GM10266 (cell line): ENCODE data around the gene LIPT1.

Source experiments
- DNase-seq: peaks from one replicate; pipeline ENCODE4 v3.0.0; 2012; ENCODE audit errors: extremely low spot score
- CTCF ChIP-seq: IDR thresholded peaks from 2 replicates; pipeline ENCODE4 v1.5.1; 2012; ENCODE audit warnings: mild to moderate bottlenecking, low read depth; ENCODE audit not compliant: control insufficient read depth, insufficient read depth; ENCODE audit errors: missing control alignments

Gene LIPT1

GRCh38 chr2:99198103-99198841 is 43.5 kb downstream of the LIPT1 start:
- no peak for DNase-seq
- no peak for TF ChIP-seq CTCF

GRCh38 chr2:99200076-99200800 is 45.5 kb downstream of the LIPT1 start:
- no peak for TF ChIP-seq CTCF
- no peak for DNase-seq

DNA sequence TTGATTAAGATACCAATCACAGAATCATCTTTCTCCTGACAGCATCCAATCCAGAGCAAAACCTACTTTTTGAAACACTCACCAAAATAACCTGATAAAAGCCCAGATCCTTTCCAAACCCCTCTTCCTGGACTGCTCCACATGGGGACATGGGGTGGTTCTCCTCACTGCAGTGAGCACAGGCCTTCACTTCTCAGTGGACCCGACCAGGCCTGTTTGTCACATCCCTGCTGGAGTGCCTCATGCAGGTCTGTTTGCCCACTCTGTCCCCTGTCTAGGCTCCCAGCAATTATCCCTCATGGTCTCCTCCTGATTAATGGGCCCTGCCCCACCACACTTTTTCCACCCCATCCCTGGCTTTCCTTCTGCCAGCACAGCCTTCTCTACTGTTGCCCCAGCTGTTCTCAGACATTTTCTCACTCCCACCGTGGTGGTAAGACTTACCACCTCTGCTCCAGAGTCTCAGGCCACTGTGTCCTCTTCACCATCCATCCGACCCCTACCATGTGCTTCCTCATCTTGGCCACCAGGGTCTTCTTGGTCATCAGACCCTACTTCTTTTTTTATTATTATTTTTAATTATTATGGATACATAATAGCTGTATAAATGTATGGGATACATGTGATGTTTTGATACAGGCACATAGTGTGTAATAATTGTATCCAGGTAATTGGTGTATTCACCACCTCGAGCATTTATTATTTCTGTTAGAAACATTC is 47.4 kb downstream of the LIPT1 start:
- DNase-seq, result no peak
- TF ChIP-seq CTCF, result no peak

- TF ChIP-seq CTCF, result no peak
- no peak for DNase-seq
These were observed 50.7 kb downstream of the LIPT1 start for GRCh38 chr2:99205491-99205890.
